ENCODE results near the gene THAP6. TPM values are rescaled to one million over a fixed set of nuclear protein-coding genes. Genes with fewer than 3 reads are reported as not detected.
"Not testable (repeated sequence)": the region's sequence is repeated elsewhere in the genome, so short reads cannot be mapped to it uniquely, and the experiment has no call there.

Gene THAP6
- total RNA-seq, 1 donor from 2014 or later, result 32.8 TPM

- H3K36me3 Mint-ChIP-seq, result peaks cover 44% of the 10 kb centered on the region
- peaks cover 2% of the 10 kb centered on the region for H3K4me1 Mint-ChIP-seq
- no peak overlapping the region for H3K27ac Mint-ChIP-seq
- no peak for TF ChIP-seq CTCF (IDR thresholded peaks at IDR 0.05; ENCODE audit: unreplicated experiment)
- peaks cover 23% of the 10 kb centered on the region for H3K9me3 Mint-ChIP-seq
- no peak overlapping the region for H3K4me3 Mint-ChIP-seq
- DNase-seq (ENCODE audit: low spot score in 2 of 2, unreplicated experiment in 2 of 2), result no peak
- no peaks in the 10 kb centered on the region for H3K27me3 Mint-ChIP-seq (ENCODE audit: low read depth)
These were observed 14.4 kb upstream of the THAP6 start for GRCh38 chr4:75499900-75500299.

GRCh38 chr4:75502671-75503070 lies 11.6 kb upstream of the THAP6 start:
- no peaks in the 10 kb centered on the region for H3K27me3 Mint-ChIP-seq (ENCODE audit: low read depth)
- peaks cover 2% of the 10 kb centered on the region for H3K4me1 Mint-ChIP-seq
- TF ChIP-seq CTCF (IDR thresholded peaks at IDR 0.05; ENCODE audit: unreplicated experiment), result no peak
- DNase-seq (ENCODE audit: low spot score in 2 of 2, unreplicated experiment in 2 of 2), result no peak
- peaks cover 22% of the 10 kb centered on the region for H3K9me3 Mint-ChIP-seq
- peaks cover 54% of the 10 kb centered on the region for H3K36me3 Mint-ChIP-seq
- no peak overlapping the region for H3K4me3 Mint-ChIP-seq
- no peak overlapping the region for H3K27ac Mint-ChIP-seq

GRCh38 chr4:75505630-75506029 lies 8.6 kb upstream of the THAP6 start:
- no peaks in the 10 kb centered on the region for H3K27me3 Mint-ChIP-seq (ENCODE audit: low read depth)
- no peak for DNase-seq (ENCODE audit: low spot score in 2 of 2, unreplicated experiment in 2 of 2)
- no peaks in the 10 kb centered on the region for H3K9me3 Mint-ChIP-seq
- TF ChIP-seq CTCF (IDR thresholded peaks at IDR 0.05; ENCODE audit: unreplicated experiment), result no peak
- H3K27ac Mint-ChIP-seq, result no peak overlapping the region
- H3K4me1 Mint-ChIP-seq, result peaks cover 11% of the 10 kb centered on the region
- H3K36me3 Mint-ChIP-seq, result peaks cover 31% of the 10 kb centered on the region
- H3K4me3 Mint-ChIP-seq, result no peak overlapping the region

- not testable (repeated sequence) for H3K27me3 Mint-ChIP-seq (ENCODE audit: low read depth); H3K4me3 Mint-ChIP-seq; H3K9me3 Mint-ChIP-seq; DNase-seq (ENCODE audit: low spot score in 2 of 2, unreplicated experiment in 2 of 2); H3K27ac Mint-ChIP-seq
- peaks cover 17% of the 10 kb centered on the region for H3K4me1 Mint-ChIP-seq
- peaks cover 19% of the 10 kb centered on the region for H3K36me3 Mint-ChIP-seq
These were observed 4.7 kb upstream of the THAP6 start for GRCh38 chr4:75509592-75509991.

- H3K27ac Mint-ChIP-seq, result no peak overlapping the region
- no peaks in the 10 kb centered on the region for H3K27me3 Mint-ChIP-seq (ENCODE audit: low read depth)
- no peak overlapping the region for H3K4me3 Mint-ChIP-seq
- H3K9me3 Mint-ChIP-seq, result no peaks in the 10 kb centered on the region
- peaks cover 12% of the 10 kb centered on the region for H3K36me3 Mint-ChIP-seq
- TF ChIP-seq CTCF (IDR thresholded peaks at IDR 0.05; ENCODE audit: unreplicated experiment), result no peak
- DNase-seq (ENCODE audit: low spot score in 2 of 2, unreplicated experiment in 2 of 2), result no peak
- peaks cover 31% of the 10 kb centered on the region for H3K4me1 Mint-ChIP-seq
These were observed 2.4 kb upstream of the THAP6 start for GRCh38 chr4:75511841-75512240.

- Mint-ChIP-seq H3K9me3 (no peaks in the 10 kb centered on the region), H3K36me3 (peaks cover 10% of the 10 kb centered on the region), H3K4me3 (no peak overlapping the region), H3K27ac (peak overlapping the region; percentile 98), H3K4me1 (peaks cover 31% of the 10 kb centered on the region), H3K27me3 (ENCODE audit: low read depth) (no peaks in the 10 kb centered on the region)
- DNase-seq (ENCODE audit: low spot score in 2 of 2, unreplicated experiment in 2 of 2), result no peak
- TF ChIP-seq CTCF (IDR thresholded peaks at IDR 0.05; ENCODE audit: unreplicated experiment), result no peak
These were observed 1.7 kb upstream of the THAP6 start for GRCh38 chr4:75512386-75513211.
